Uterus (tissue), 2 donors: ENCODE results near the gene HNRNPAB.

Experiments used
- CTCF ChIP-seq, 4 experiments: fragments of 200-600 bp in 2 of 4; fragments of 450-650 bp in 2 of 4; sonication (generic) in 2 of 4; IDR thresholded peaks; one replicate each; pipeline ENCODE4 v1.5.1; 2016 to 2019; ENCODE audit warnings: antibody characterized with exemption in 4 of 4, mild to moderate bottlenecking in 2 of 4, moderate library complexity in 1 of 4
- POLR2A ChIP-seq, 2 donors: fragments of 450-650 bp; IDR thresholded peaks; one replicate each; pipeline ENCODE4 v1.6.1; 2016; ENCODE audit warnings: antibody characterized with exemption in 2 of 2, mild to moderate bottlenecking in 1 of 2, moderate library complexity in 1 of 2

DNA sequence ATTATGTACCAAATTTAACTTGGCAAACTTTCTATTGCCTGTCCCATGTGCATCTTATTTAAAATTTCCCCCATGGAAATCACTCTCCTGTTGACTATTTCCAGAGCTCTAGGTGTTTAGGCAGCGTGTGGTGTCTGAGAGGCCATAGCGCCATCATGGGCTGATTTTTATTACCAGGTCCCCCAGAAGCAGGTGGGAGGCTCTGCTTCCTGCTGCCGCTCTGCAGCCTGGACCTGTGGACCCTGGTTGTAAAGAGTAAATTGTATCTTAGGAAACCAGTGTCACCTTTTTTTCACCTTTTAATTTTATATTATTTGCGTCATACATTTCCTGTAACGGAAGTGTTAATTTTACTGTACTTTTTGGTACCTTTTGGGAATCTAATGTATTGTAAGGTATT, 6.4 kb downstream of the HNRNPAB start:
- TF ChIP-seq POLR2A (IDR thresholded peaks at IDR 0.05) (no peak), CTCF (IDR thresholded peaks at IDR 0.05) (no peak)
